Trophoblast cell (in vitro differentiated cells and primary cell): ENCODE data around the gene DENND1A.
"Not testable (repeated sequence)": the region's sequence is repeated elsewhere in the genome, so short reads cannot be mapped to it uniquely, and the experiment has no call there.

Experiments used
- DNase-seq, 2 donors: peaks; one replicate each; pipeline ENCODE4 v3.0.0-alpha.2; 2016
- H2AFZ ChIP-seq: 2 replicates; pipeline ENCODE4 v1.6.1; 2013; ENCODE audit warnings: low read length, moderate library complexity, mild to moderate bottlenecking; ENCODE audit not compliant: insufficient read depth, poor library complexity
- H2AK5ac ChIP-seq: 2 replicates; pipeline ENCODE4 v1.6.1; 2013; ENCODE audit warnings: mild to moderate bottlenecking, low read length
- H2BK120ac ChIP-seq: 2 replicates; pipeline ENCODE4 v1.6.1; 2013; ENCODE audit warnings: low read length, mild to moderate bottlenecking, moderate library complexity; ENCODE audit not compliant: insufficient read depth, poor library complexity
- H2BK12ac ChIP-seq: 2 replicates; pipeline ENCODE4 v1.6.1; 2013; ENCODE audit warnings: mild to moderate bottlenecking, low read length, moderate library complexity
- H2BK5ac ChIP-seq: 2 replicates; pipeline ENCODE4 v1.6.1; 2013; ENCODE audit warnings: low read length, low read depth, moderate library complexity, mild to moderate bottlenecking; ENCODE audit not compliant: poor library complexity
- H3K14ac ChIP-seq: 2 replicates; pipeline ENCODE4 v1.6.1; 2013; ENCODE audit warnings: mild to moderate bottlenecking, low read length
- H3K18ac ChIP-seq: 2 replicates; pipeline ENCODE4 v1.6.1; 2013; ENCODE audit warnings: mild to moderate bottlenecking, low read length
- H3K23ac ChIP-seq: 2 replicates; pipeline ENCODE4 v1.6.1; 2013; ENCODE audit warnings: low read length
- H3K27ac ChIP-seq: 2 replicates; pipeline ENCODE4 v1.5.1; 2013; ENCODE audit warnings: low read depth, mild to moderate bottlenecking, inconsistent platforms, low read length, moderate library complexity
- H3K27me3 ChIP-seq: 2 replicates; pipeline ENCODE4 v1.6.1; 2013; ENCODE audit warnings: inconsistent platforms, mild to moderate bottlenecking, low read length, moderate library complexity; ENCODE audit not compliant: insufficient read depth
- H3K36me3 ChIP-seq, 2 experiments: 1 replicate in 1 of 2; 2 replicates in 1 of 2; pipeline ENCODE4 v1.6.1; 2013; ENCODE audit warnings: low read length in 2 of 2, mild to moderate bottlenecking in 2 of 2, moderate library complexity in 1 of 2; ENCODE audit not compliant: insufficient read depth in 2 of 2, control insufficient read depth in 1 of 2
- H3K4ac ChIP-seq: 2 replicates; pipeline ENCODE4 v1.6.1; 2013; ENCODE audit warnings: low read depth, mild to moderate bottlenecking, low read length, moderate library complexity
- H3K4me1 ChIP-seq, 2 experiments: 1 replicate in 1 of 2; 2 replicates in 1 of 2; pipeline ENCODE4 v1.6.1; 2013; ENCODE audit warnings: low read length in 2 of 2, mild to moderate bottlenecking in 2 of 2, moderate library complexity in 1 of 2; ENCODE audit not compliant: insufficient read depth in 2 of 2, control insufficient read depth in 1 of 2
- H3K4me2 ChIP-seq: 2 replicates; pipeline ENCODE4 v1.6.1; 2013; ENCODE audit warnings: inconsistent platforms, mild to moderate bottlenecking, low read length, moderate library complexity
- H3K4me3 ChIP-seq: 2 replicates; pipeline ENCODE4 v1.5.1; 2013; ENCODE audit warnings: mild to moderate bottlenecking, low read depth, low read length, inconsistent platforms
- H3K79me1 ChIP-seq: one replicate; pipeline ENCODE4 v1.6.1; 2013; ENCODE audit warnings: low read length
- H3K79me2 ChIP-seq: 2 replicates; pipeline ENCODE4 v1.6.1; 2013; ENCODE audit warnings: low read length, mild to moderate bottlenecking; ENCODE audit not compliant: control insufficient read depth, insufficient read depth, poor library complexity
- H3K9ac ChIP-seq: 2 replicates; pipeline ENCODE4 v1.6.1; 2013; ENCODE audit warnings: mild to moderate bottlenecking, low read length
- H3K9me3 ChIP-seq: 2 replicates; pipeline ENCODE4 v1.6.1; 2013; ENCODE audit warnings: low read depth, mild to moderate bottlenecking, control low read depth, inconsistent platforms, low read length; ENCODE audit not compliant: insufficient read depth
- H4K12ac ChIP-seq: 2 replicates; pipeline ENCODE4 v1.6.1; 2013; ENCODE audit warnings: low read depth, mild to moderate bottlenecking, low read length, moderate library complexity
- H4K8ac ChIP-seq: 2 replicates; pipeline ENCODE4 v1.6.1; 2013; ENCODE audit warnings: low read depth, mild to moderate bottlenecking, low read length, moderate library complexity
- H4K91ac ChIP-seq: one replicate; pipeline ENCODE4 v1.6.1; 2013; ENCODE audit warnings: low read depth, mild to moderate bottlenecking, low read length, moderate library complexity
- whole genome bisulfite sequencing: extraction: QIAGEN DNeasy Blood & Tissue Kit; methylation state at CpG from one replicate; pipeline ENCODE4 v1.1.7; 2013; ENCODE audit warnings: missing lambda C conversion rate; ENCODE audit not compliant: insufficient read length, insufficient coverage; ENCODE audit errors: extremely low coverage; 5-methylcytosine and 5-hydroxymethylcytosine counted together

Gene DENND1A

GRCh38 chr9:123820139-123820538, 109.8 kb downstream of the DENND1A start:
- WGBS = no CpG with 5 or more reads among the region's 4 CpGs
- no peak overlapping the region for H3K9ac ChIP-seq
- H3K36me3 ChIP-seq = no peaks in the 10 kb centered on the region
- H3K4me2 ChIP-seq = no peak overlapping the region
- no peak overlapping the region for H3K27ac ChIP-seq
- no peak overlapping the region for H4K12ac ChIP-seq
- no peak for DNase-seq
- H2BK120ac ChIP-seq = no peak overlapping the region
- no peaks in the 10 kb centered on the region for H3K79me2 ChIP-seq
- H3K4me3 ChIP-seq = no peak overlapping the region
- no peaks in the 10 kb centered on the region for H3K9me3 ChIP-seq
- H4K91ac ChIP-seq = no peak overlapping the region
- no peak overlapping the region for H2AFZ ChIP-seq
- H3K23ac ChIP-seq = no peak overlapping the region
- H2BK5ac ChIP-seq = no peak overlapping the region
- H3K79me1 ChIP-seq = no peaks in the 10 kb centered on the region
- no peak overlapping the region for H3K18ac ChIP-seq
- H3K14ac ChIP-seq = no peak overlapping the region
- H3K4me1 ChIP-seq = no peaks in the 10 kb centered on the region
- no peak overlapping the region for H2AK5ac ChIP-seq
- H3K27me3 ChIP-seq = no peaks in the 10 kb centered on the region
- H4K8ac ChIP-seq = no peak overlapping the region
- H3K4ac ChIP-seq = no peak overlapping the region
- no peak overlapping the region for H2BK12ac ChIP-seq

DNA sequence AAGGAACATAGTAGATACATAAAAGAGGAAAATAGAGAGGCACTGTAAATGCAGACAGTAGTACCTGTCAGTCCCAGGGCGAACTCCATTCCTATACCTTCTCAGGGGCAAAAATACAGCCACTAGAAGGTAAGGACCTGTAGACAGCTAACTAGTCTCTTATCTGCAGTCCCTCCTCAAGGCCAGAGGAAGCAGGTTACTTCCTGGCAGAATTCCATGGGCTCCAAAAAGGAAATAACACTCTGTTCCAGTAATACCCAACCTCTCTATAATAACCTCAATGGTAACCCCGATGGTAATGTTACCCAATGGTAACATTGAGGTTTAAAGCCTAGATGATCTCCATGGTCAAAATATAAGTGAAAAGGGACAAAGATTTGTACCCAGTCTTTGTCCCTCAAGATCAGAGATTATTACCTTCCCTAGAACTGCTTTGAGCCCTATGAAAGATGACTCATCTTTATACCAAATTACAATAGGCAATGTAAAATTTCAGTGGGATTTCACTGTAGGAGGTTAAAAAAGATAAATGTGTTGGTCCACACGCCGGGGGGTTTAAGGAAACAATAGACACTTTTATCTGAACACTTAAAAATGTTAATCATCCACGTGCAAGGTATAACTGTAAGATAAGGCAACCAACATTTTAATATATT, 113.0 kb downstream of the DENND1A start:
- H2AFZ ChIP-seq = no peak overlapping the region
- H4K91ac ChIP-seq = no peak overlapping the region
- H3K27me3 ChIP-seq = no peaks in the 10 kb centered on the region
- H3K79me2 ChIP-seq = no peaks in the 10 kb centered on the region
- no peak overlapping the region for H2AK5ac ChIP-seq
- H3K4me1 ChIP-seq = no peaks in the 10 kb centered on the region
- no peak overlapping the region for H3K4me2 ChIP-seq
- no peaks in the 10 kb centered on the region for H3K9me3 ChIP-seq
- no peak overlapping the region for H4K12ac ChIP-seq
- H3K14ac ChIP-seq = no peak overlapping the region
- no peaks in the 10 kb centered on the region for H3K79me1 ChIP-seq
- no peak overlapping the region for H3K9ac ChIP-seq
- no peaks in the 10 kb centered on the region for H3K36me3 ChIP-seq
- no peak overlapping the region for H3K18ac ChIP-seq
- H4K8ac ChIP-seq = no peak overlapping the region
- no peak overlapping the region for H3K4ac ChIP-seq
- H2BK120ac ChIP-seq = no peak overlapping the region
- no peak overlapping the region for H3K4me3 ChIP-seq
- no peak overlapping the region for H3K27ac ChIP-seq
- DNase-seq = no peak
- H2BK5ac ChIP-seq = no peak overlapping the region
- H2BK12ac ChIP-seq = no peak overlapping the region
- no CpG with 5 or more reads among the region's 5 CpGs for WGBS
- no peak overlapping the region for H3K23ac ChIP-seq

DNA sequence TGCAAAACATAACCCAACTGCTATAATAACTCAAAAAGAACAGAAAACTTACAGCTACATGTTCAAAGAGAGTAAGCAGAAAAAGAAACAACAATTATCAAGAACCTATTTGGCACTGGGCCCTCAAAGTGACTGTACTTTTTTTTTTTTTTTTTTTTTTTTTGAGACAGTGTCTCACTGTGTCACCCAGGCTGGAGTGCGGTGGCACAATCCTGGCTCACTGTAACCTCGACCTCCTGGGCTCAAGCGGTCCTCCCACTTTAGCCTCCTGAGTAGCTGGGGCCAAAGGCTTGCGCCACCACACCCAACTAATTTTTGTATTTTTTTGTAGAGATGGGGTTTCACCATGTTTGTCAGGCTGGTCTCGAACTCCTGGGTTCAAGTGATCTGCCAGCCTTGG, 114.1 kb downstream of the DENND1A start:
- H4K91ac ChIP-seq, H3K4me2 ChIP-seq, H3K27ac ChIP-seq, H3K18ac ChIP-seq, H3K9ac ChIP-seq, H2BK5ac ChIP-seq, H2BK12ac ChIP-seq, H3K23ac ChIP-seq, H2BK120ac ChIP-seq, H3K4ac ChIP-seq, H4K8ac ChIP-seq, H3K9me3 ChIP-seq, H4K12ac ChIP-seq, H3K79me1 ChIP-seq, H3K36me3 ChIP-seq, H2AFZ ChIP-seq, DNase-seq, H2AK5ac ChIP-seq, H3K4me3 ChIP-seq, H3K14ac ChIP-seq, H3K79me2 ChIP-seq, H3K4me1 ChIP-seq, H3K27me3 ChIP-seq: not testable (repeated sequence)
- WGBS = no CpG with 5 or more reads among the region's 5 CpGs

DNA sequence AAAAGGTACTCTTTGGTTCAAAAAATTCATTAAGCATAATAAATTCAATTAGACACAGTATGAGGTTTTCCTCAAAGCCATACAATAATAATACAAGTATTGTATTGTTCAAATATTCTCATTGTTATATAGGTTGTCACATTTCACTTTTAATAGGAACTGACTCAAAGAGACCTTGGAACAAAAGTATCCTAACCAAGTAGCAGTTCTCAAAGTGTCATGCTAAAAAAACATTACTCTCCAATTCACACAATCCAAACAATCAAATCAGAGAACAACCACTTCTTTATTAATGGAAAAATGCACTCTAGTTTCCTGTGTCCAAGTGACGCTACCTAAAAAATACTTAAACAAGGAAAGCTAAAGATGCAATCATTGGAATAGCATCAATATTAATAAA, 115.4 kb downstream of the DENND1A start:
- H2AK5ac ChIP-seq = no peak overlapping the region
- no peak overlapping the region for H3K18ac ChIP-seq
- H3K9me3 ChIP-seq = no peaks in the 10 kb centered on the region
- no peak overlapping the region for H3K4ac ChIP-seq
- H4K8ac ChIP-seq = no peak overlapping the region
- H3K79me1 ChIP-seq = no peaks in the 10 kb centered on the region
- H3K79me2 ChIP-seq = no peaks in the 10 kb centered on the region
- H2AFZ ChIP-seq = no peak overlapping the region
- no peak overlapping the region for H3K4me3 ChIP-seq
- H2BK5ac ChIP-seq = no peak overlapping the region
- no peaks in the 10 kb centered on the region for H3K27me3 ChIP-seq
- no peak overlapping the region for H4K12ac ChIP-seq
- H4K91ac ChIP-seq = no peak overlapping the region
- no peak overlapping the region for H3K23ac ChIP-seq
- no peak overlapping the region for H3K27ac ChIP-seq
- no peaks in the 10 kb centered on the region for H3K4me1 ChIP-seq
- H3K36me3 ChIP-seq = no peaks in the 10 kb centered on the region
- no peak overlapping the region for H2BK12ac ChIP-seq
- H3K4me2 ChIP-seq = no peak overlapping the region
- no peak overlapping the region for H3K14ac ChIP-seq
- no peak overlapping the region for H3K9ac ChIP-seq
- no peak overlapping the region for H2BK120ac ChIP-seq
- no peak for DNase-seq
- no CpG with 5 or more reads among the region's 1 CpG for WGBS
